HG03571 (cell line): ENCODE results near the gene B3GNT2.
"Not testable (repeated sequence)": the region's sequence is repeated elsewhere in the genome, so short reads cannot be mapped to it uniquely, and the experiment has no call there.

Experiments
- ATAC-seq: cut with Tn5 transposase; IDR thresholded peaks from one replicate; pipeline ENCODE4 v1.9.1; 2021; ENCODE audit not compliant: unreplicated experiment

The B3GNT2 gene

DNA sequence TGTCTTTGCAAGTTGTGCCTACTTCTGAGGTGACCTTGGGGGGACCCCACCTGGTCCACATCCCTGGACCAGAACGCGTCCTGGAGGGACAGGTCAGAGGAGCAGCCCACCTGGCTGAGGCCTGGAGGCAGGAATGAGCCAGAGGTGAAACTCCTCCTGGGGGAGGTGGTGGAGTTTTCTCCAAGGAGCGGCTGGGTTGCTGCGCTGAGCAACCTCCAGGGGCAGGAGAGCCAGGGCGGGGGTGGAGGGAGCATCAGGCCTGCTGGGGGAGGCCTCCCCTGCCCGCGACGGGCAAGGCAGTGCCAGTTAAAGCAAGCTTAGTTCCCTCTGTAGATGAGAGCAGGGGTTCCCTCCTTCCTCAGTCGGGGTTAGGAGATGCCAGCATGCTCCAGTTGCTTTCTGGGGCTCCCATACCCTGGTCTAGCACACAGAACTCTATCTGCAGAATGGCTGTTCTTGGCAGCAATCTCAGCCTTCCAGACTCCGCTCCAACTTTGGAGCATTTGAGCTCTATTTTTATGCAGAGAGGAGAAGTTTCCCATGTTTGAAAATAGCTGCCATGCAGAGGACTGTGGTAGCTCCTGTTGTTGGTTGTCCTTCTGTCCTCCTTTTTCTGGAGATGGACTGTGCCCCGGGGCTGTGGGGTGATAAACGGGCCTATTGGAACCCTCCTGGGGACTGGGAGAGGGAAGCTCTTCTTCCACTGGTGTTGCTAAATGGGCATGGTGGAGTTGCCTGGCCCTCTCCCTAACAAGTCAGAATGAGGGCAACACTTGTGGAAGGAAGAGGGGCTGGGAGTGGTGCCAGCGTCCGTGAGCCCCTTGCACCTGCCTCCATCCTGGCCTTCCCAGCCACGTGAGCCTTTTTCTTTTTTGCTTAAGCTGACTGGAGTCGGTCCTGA lies 39.1 kb downstream of the B3GNT2 start:
- no peak for ATAC-seq

DNA sequence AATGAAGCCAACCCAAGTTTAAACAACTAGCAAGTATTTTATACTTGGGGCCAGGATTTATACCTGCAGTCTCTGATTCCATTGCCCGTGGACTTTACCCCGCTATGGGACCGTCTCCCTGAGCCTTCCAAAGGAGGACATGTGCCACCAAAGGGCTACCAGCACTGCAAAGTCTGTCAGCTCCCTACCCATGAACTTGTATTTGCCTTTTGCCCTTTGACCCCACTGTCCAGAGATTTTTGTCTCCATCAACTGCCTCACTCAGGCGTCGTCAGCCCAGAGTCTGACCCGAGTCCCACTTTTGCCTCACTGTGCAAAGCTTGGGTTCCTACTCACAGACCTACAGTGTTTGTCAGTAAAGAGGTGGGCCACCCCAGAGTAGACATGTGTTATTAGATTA lies 40.6 kb downstream of the B3GNT2 start:
- no peak for ATAC-seq

DNA sequence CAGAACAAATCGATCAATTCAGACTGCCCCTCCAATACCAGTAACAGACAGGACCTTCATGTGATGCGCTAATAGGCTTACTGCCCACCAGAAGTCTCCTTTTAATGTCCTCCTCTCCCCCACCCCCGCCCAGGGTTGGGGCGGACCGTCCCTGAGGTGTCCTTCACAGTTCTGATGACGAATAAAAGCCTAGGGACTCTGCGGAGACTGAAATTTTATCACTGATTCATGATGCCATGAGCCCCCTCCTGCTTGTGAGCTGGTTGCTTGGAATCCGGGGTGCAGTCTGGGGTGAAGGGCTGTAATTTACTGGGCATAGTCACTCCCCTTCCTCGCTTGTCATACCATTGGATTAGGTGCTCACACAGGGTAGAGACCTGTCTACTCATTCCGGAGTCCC lies 42.3 kb downstream of the B3GNT2 start:
- no peak for ATAC-seq

DNA sequence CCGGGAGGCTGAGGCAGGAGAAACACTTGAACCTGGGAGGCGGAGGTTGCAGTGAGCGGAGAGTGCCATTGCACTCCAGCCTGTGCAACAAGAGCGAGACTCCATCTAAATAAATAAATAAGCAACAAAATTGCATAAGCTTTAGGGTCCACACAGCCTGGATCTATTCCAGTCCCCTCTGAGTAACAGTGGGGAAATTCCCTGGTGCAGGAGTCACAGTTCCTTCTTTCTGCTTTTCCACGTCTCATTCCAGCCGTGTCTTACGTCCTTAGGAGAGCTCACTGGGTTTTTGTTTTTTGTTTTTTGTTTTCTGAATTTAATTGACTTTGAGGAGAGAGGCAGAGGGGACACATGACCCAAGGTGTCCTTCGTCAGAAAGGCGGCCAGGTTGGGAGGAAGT lies 44.6 kb downstream of the B3GNT2 start:
- no peak for ATAC-seq

DNA sequence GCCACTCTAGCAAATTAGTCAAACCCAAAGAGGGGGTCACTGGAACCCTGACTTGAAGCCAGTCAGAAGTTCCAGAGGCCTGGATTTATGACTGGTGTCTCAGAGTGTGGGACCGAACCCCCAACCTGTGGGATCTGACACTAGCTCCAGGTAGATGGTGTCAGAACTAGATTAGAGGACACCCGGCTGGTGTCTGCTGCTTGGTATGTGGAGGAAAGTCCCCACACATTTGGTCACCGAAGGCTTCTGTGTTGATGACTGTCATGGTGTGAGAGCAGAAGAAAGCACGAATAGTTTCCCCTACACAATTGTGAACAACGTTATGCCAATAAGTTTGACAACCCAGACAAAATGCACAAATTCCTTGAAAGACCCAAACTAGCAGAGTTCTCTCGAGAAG lies 48.1 kb downstream of the B3GNT2 start:
- no peak for ATAC-seq

DNA sequence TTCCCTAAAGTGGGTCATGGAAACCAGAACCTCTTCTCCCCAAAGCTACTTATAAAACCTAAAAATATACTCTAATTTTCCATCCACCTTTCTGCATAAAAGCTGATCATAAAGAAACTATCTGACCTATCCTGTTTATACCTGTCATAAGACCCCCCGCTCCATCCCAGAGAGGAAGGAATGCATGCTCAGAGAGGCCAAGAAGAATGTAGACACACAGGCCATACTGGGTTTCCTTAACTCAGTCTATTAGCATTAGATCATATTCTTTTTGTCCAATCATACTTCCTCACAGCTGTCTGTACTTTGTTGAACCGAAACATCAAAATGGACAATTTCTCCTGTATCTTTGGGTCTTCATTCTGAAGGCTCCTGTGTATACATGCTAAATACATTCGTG lies 52.3 kb downstream of the B3GNT2 start:
- ATAC-seq, result no peak

DNA sequence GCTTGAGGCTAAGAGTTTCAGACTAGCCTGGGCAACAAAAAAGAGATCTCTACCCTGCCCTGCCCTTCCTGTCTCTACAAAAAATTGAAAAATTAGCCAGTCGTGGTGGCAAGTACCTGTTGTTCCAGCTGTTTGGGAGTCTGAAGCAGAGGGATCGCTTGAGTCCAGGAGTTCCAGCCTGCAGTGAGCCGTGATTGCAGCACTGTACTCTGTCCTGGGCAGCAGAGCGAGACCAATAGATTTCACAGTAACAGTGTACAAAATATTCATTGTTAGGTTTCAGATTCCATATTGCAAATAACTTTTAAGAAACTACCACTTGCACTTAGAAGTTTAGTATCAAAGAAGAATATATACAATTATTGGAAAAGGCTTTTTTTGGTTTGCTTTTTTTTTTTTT lies 54.3 kb downstream of the B3GNT2 start:
- no peak for ATAC-seq

DNA sequence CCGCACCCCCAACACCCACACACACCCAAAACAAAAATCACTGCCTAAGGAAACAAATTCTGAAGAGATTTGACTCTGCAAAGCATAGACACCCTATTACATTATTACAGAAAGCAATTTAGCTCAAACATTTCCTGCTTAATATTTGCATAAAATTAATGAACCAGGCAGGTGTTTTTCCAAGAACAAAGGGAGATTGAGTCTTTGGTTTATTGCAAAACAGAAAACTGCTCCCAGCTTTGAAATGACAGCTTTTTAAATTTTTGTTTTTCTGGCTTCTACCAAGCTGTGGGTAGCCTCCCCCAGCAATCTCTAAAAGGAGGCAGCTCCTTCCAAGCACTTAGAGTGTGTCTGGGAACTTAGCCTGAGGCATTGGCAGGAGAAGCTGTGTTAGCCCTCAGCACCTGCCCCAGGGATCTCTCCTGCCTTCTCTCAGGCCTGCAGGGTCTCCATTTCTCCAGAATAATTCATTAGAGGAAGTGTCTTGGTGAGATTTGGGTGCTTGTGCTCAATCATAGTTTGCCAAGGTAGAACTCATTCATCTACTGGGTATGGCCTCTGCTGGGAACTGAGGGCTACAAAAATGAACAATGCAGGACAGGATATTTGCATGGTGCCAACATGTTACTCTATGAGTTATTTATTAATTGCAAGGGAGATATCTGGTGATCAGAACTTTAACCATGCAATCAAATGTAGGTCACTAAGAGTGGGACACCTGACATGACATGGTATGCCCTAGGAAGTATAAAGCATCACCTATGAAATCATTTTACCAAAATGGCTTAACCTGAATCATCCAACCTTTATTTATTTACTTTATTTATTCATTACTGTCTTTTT lies 58.7 kb downstream of the B3GNT2 start:
- ATAC-seq, result no peak

DNA sequence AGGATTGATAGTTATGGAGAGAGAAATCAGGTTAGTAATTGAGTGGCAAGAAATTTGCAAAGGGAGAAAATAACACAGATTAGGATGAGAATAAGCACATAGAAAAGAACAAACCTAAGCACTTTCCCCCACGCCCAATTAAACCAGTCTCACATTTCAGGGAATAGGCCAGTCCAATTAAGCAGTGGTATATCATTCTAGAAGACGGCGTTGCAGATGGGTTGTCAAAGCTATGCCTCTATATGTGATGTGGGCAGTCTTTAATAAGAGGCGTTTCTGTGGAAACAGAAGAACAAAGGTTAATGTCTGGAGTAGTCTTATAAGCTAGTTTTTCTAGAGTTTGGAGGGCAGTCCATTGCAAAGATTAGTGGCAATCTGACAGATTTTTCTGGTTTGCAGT lies 61.6 kb downstream of the B3GNT2 start:
- ATAC-seq, result no peak

DNA sequence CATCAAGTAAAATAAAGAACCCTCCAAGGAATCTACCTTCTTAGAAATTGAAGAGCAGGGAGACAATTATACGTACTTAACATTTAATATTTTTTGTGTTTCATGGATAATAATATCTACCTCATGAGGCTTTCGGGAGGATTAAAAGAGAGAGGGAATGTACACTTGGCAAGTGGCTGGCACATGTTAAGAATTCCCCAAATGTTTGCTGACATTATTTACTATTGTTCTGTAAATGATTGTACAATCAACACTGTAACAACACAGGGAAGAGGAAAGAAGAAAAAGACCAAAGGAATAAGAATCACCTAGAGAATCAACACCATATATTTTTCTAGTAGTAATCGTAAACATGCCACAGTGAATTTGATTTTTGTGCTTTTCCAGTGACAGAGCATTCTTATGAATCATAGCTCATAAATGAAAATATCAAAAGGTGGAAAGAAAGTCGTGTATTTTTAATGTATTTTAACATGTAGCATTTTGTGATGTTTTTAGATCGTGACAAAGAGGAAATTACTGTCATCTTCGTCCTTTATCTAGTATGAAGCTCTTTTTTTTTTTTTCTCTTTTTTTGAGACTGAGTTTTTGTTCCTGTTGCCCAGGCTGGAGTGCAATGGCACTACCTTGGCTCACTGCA lies 67.3 kb downstream of the B3GNT2 start:
- no peak for ATAC-seq

DNA sequence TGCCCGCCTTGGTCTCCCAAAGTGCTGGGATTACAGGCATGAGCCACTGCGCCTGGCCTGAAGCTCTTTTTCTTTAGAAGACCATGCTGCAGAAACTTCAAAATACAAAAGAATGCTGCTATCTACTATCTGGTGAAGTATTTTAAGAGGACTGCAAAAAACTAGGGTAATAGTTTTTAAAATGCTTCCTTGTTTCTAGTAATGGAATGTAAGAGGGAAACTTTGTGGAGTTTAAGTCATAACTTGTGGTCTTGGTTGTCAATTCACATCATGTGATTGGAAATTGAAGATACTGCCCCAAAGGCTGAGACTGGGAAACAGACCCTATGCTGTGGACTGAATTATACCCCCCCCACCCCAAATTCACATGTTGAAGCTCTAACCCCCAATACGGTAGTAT lies 68.3 kb downstream of the B3GNT2 start:
- no peak for ATAC-seq

DNA sequence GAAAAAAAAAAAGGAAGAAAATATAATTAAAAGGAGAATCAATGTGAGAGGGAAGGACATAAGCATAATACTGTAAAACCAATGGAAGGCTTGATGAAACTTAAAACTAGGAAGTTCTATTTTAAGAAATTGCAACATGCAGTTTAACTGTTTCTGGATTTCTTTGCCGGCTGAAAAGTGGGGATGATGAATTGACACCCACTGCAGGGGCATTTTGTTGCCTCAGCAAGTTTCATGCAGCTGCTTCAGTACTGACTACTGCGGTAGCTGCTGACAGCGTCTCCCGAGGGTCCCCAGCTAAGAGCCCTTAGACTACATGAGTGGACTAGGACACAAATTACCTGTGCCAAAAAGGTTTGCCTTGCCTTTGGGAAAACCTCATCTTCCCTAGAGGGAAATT lies 69.2 kb downstream of the B3GNT2 start:
- no peak for ATAC-seq

DNA sequence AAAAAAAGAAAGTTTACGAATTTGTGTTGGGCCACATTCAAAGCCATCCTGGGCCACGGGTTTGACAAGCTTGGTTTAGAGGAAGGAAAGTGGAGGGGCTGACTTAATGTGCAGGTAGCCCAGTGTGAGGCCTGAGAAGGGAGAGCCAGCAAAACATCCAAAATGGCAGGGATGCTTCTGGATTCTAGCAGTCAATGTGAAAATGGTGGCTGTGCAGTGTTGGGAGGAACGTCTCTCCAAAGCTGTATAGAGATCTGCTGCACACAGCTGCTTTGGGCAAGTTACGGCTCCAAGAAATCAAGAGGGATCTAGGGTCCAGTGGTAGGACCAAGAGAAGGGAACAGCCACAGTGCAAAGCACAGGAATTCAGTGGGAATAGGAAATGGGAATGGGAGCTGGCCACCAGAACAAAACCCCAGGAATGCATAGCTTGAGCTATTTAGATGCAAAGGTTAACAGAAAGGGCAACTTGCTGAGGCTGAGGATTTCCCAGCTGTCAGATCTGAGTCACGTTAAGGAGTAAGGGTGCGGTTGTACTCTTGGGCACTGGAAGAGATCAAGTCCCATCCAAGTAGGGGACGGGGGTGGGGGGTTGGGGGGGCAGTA lies 70.6 kb downstream of the B3GNT2 start:
- no peak for ATAC-seq

DNA sequence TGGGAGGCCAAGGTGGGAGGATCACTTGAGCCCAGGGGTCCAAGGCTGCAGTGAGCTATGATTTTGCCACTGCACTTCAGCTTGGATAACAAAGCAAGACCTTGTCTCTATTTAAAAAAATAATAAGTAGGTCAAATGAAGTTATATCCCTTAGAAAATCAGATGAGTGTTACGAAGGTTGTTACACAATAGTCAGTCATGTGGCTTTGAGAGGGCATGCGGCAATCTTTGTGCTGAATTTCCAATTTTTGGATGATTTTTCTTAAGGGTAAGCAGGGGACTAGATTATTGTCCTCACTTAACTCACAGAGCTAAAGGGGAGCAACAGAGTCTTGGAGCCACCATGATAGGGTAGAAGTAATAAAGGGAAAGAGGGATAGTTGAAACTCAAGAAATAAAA lies 71.8 kb downstream of the B3GNT2 start:
- ATAC-seq, result no peak

DNA sequence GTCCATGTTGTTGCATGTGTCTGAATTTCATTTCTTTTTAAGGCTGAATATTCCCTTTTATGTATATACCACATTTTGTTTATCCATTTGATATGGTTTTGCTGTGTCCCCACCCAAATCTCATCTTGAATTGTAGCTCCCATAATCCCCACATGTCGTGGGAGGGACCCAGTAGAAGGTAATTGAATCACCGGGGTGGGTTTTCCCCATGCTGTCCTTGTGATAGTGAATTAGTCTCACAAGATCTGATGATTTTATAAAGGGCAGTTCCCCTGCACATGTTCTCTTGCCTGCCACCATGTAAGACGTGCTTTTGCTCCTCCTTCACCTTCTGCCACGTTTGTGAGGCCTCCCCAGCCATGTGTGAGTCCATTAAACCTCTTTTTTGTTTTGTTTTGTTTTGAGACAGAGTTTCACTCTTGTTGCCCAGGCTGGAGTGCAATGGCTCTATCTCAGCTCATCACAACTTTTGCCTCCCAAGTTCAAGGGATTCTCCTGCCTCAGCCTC lies 72.8 kb downstream of the B3GNT2 start:
- ATAC-seq, result not testable (repeated sequence)

DNA sequence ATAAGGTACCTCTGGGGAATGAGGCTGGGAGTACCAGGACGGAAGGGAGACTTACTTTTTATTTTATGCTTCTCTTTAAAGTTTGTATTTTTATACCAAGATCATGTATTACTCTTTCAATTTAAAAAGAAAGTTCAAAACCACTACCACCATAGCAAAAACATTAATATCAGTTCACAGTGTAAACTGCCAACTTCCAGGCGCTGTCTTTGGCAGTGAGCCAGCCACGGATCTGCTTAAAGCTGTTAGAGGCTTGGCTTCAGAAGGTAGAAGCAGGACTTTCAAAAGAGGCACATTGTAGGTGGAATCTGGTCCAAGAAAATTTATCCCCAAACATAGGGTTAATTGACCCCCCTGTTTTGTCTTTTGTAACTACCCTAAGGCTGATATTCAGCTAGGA lies 74.8 kb downstream of the B3GNT2 start:
- no peak for ATAC-seq
